GM18861 (cell line): ENCODE results near the gene COPG1.

Experiments
- ATAC-seq: cut with Tn5 transposase; IDR thresholded peaks from one replicate; pipeline ENCODE4 v1.9.1; 2021; ENCODE audit not compliant: unreplicated experiment

COPG1 gene

GRCh38 chr3:129312671-129313414 lies 63.4 kb downstream of the COPG1 start:
- ATAC-seq: no peak

GRCh38 chr3:129313415-129313664 lies 63.9 kb downstream of the COPG1 start:
- no peak for ATAC-seq

GRCh38 chr3:129313665-129314385 lies 64.4 kb downstream of the COPG1 start:
- no peak for ATAC-seq

GRCh38 chr3:129314386-129315222 lies 65.2 kb downstream of the COPG1 start:
- ATAC-seq: no peak

- no peak for ATAC-seq
These were observed 66.0 kb downstream of the COPG1 start for GRCh38 chr3:129315223-129315997.

- ATAC-seq: no peak
These were observed 66.5 kb downstream of the COPG1 start for GRCh38 chr3:129315998-129316247.

GRCh38 chr3:129316248-129317013 lies 67.0 kb downstream of the COPG1 start:
- peak; percentile 26 for ATAC-seq

- no peak for ATAC-seq
These were observed 67.8 kb downstream of the COPG1 start for GRCh38 chr3:129317014-129317771.

- no peak for ATAC-seq
These were observed 68.4 kb downstream of the COPG1 start for GRCh38 chr3:129317848-129318247.

GRCh38 chr3:129318921-129319320 lies 69.5 kb downstream of the COPG1 start:
- no peak for ATAC-seq

- ATAC-seq: no peak
These were observed 70.9 kb downstream of the COPG1 start for GRCh38 chr3:129320261-129320660.

GRCh38 chr3:129320825-129321487 lies 71.5 kb downstream of the COPG1 start:
- ATAC-seq: no peak

- no peak for ATAC-seq
These were observed 72.5 kb downstream of the COPG1 start for GRCh38 chr3:129321887-129322286.

GRCh38 chr3:129323651-129324294 lies 74.4 kb downstream of the COPG1 start:
- no peak for ATAC-seq

- ATAC-seq: no peak
These were observed 75.4 kb downstream of the COPG1 start for GRCh38 chr3:129324855-129325254.

- ATAC-seq: no peak
These were observed 76.0 kb downstream of the COPG1 start for GRCh38 chr3:129325383-129325782.

GRCh38 chr3:129326138-129326537 lies 76.7 kb downstream of the COPG1 start:
- ATAC-seq: no peak

- ATAC-seq: no peak
These were observed 77.2 kb downstream of the COPG1 start for GRCh38 chr3:129326595-129326994.
